ENCODE results near the gene ANXA11. TPM values are rescaled to one million over a fixed set of nuclear protein-coding genes. Genes with fewer than 3 reads are reported as not detected.

The ANXA11 gene
- total RNA-seq, 1 donor from 2014 or later = 98.2 TPM

- DNase-seq (ENCODE audit: extremely low read depth, low read depth, low spot score) = no peak
Observed at GRCh38 chr10:80191589-80192270, 13.6 kb downstream of the ANXA11 start.

DNA sequence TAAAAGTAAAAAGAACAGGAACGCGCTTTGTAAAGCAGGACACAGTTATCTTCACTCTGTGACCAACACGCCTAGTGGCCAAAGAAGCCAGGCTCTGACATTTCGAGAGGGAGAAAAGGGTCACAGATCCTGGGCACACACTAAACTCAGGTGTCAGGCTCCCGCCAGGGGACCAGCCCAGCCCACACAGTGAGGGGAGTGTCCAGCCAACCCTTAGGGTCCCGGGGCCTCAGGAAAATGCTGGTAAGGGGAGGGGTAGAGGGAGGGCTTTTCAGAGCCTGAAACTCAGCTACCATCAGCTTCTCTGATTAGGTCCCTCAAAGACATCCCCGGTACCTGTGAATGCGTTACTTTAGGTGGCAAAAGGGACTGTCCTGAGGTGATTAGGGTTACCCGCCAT, 16.6 kb downstream of the ANXA11 start:
- no peak for DNase-seq (ENCODE audit: extremely low read depth, low read depth, low spot score)

GRCh38 chr10:80187465-80188409, 17.6 kb downstream of the ANXA11 start:
- DNase-seq (ENCODE audit: extremely low read depth, low read depth, low spot score) = no peak

GRCh38 chr10:80187060-80187459, 18.3 kb downstream of the ANXA11 start:
- DNase-seq (ENCODE audit: extremely low read depth, low read depth, low spot score) = no peak

GRCh38 chr10:80186364-80187012, 18.8 kb downstream of the ANXA11 start:
- no peak for DNase-seq (ENCODE audit: extremely low read depth, low read depth, low spot score)

DNA sequence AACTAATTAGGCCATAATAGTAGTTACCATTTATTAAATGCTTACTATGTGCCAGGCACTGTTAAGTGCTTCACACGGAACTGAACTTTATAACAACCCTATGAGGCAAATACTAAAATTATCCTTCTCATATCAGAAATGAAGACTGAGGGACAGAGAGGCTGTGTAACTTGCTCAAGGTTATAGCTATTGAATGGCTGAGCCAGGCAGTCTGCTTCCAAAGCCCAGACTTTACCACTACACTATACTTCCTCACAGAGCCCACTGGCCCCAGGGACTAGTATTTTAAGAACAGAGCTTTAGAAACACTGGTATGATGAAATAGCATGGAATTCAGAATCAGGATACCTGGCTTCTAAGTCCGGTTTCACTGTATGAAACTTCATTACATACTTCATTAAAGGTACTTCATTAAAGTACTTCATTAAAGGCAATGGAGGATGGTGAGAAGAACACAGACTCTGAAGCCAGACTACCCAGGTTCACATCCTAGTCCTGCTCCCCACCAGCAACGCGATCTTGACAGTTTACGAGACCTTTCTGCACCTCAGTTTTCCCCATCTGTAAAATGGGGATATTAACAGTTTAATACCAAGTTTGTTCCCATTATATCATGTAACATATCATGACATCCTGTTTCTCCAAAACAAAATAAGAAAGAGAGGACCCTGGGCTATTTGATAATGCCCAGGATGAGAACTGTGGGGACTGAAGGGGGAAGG, 19.6 kb downstream of the ANXA11 start:
- no peak for DNase-seq (ENCODE audit: extremely low read depth, low read depth, low spot score)

DNA sequence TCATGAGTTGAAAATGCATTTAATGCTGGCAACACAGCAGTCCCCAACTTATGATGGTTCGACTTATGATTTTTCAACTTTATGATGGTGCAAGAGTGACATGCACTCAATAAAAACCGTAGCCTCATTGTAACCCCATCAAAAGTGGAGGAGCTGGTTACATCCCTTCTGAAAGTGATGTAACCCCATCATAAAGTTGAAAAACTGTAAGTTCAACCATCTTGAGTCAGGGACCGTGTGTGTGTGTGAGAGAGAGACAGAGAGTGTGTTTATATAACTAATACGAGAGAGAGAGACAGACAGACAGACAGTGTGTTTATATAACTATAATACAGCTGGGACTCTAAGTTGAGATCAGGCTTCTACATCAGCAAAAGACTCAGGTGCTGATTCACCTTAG, 21.0 kb downstream of the ANXA11 start:
- DNase-seq (ENCODE audit: extremely low read depth, low read depth, low spot score) = no peak

- no peak for DNase-seq (ENCODE audit: extremely low read depth, low read depth, low spot score)
Observed at GRCh38 chr10:80183436-80183835, 21.9 kb downstream of the ANXA11 start.

DNA sequence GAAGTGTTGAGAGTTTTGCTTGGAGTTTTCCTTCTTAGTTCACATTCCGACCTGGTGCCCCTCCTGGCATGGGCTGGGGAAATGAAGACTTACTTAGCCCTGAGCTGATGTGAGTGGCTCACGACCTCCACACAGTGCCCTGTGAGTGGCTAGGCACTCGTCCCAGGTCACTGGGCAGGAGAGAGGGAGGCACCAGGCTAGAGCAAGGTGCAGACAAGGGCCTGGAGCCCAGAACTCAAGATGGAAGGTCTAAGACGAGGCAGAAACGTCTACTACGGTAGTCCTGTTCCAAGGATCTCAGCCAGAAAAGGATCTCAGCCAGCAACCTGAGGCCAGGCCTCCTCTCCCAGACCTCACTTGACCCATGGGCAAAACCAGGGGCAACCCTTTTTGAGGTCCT, 22.4 kb downstream of the ANXA11 start:
- no peak for DNase-seq (ENCODE audit: extremely low read depth, low read depth, low spot score)

DNA sequence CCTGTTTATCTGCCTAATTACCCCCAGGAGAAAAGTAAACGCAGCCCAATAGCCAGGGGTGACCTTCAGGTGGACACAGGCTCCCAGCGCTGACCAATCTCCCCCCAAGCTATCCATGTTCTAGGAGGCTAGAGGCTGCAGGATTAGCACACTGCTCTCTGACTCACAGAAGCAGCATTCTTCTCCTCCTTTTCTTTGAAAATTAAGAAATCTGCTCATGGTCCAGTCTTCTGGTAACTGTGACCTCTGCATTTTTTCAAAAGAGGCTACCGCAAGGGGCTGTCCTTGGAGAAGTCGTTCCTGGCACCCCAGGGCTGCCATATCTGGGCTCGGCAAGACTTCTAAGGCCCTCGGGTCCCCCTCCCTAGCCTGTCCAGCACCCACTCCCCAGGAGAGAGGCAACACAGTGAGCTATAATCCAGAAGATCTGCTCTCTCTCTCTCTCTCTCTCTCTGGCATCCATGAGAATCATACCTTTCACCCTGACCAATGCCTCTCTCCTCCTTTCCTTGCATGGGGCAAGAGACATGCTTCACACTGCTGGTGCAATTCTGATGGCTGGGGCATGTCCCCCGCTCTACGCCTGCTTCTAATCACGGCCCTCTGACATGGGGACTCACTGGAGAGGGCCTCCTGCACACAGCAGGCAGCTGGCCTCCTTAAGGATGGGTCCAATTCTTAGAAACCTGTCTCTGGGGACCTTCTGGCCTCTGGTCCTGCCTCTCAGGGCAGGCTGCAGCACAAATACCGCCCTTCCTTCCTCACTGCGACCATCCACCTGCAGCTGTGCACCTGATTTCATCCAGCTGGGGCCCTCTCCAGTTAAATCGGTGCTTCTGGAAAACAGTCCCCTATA, 27.3 kb downstream of the ANXA11 start:
- DNase-seq (ENCODE audit: extremely low read depth, low read depth, low spot score) = no peak

- no peak for DNase-seq (ENCODE audit: extremely low read depth, low read depth, low spot score)
Observed at GRCh38 chr10:80176526-80176925, 28.8 kb downstream of the ANXA11 start.

DNA sequence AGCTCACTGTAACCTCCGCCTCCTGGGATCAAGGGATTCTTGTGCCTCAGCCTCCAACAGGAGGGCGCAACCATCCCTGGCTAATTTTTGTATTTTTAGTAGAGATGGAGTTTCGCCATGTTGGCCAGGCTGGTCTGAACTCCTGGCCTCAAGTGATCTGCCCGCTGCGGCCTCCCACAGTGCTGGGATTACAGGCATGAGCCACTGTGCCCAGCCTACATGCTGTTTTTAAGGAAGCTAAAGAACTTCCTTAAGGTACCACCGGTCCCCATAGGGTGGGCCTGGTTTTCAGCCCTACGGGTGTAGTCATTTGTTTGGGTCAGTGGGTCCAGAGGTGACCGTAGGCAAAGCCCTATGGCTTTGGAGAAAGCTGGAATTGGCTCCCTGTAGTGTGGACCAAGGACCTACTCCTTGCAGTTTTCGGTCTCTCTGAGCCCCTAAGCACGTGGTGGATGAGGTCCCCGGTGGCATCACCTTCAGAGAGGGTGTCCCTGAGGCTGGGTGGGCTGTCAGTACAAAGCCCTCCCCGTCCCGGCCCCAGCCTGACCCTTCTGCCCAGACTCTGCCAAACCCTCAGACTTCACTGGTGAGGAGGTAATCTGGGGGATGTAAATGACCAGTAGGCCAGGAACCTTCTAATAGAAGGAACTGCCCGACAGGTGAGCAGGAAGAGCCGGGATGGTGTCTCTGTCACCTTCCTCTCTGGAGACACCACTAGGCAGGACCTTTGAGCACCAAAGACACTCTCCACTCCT, 30.5 kb downstream of the ANXA11 start:
- no peak for DNase-seq (ENCODE audit: extremely low read depth, low read depth, low spot score)

- no peak for DNase-seq (ENCODE audit: extremely low read depth, low read depth, low spot score)
Observed at GRCh38 chr10:80173466-80173865, 31.9 kb downstream of the ANXA11 start.

DNA sequence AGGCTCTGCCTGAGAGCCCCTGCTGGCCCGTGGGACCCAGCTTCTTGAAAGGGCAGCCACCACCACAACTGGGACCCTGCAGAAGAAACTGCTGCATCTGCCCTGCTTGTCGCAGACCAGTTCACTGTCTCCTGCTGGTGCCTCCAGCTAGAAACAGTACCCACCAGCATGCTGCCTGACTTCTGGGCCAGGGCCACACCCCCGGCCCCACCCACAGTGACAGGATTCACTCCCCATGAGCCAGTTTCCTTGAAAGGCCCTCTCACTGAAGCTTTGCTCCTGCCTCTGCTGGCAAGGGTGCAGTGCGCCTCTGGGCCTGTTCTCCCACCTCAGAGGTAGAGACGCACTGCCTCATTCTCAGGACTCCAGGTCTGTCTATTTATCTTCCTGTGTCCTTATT, 32.4 kb downstream of the ANXA11 start:
- DNase-seq (ENCODE audit: extremely low read depth, low read depth, low spot score) = no peak

- no peak for DNase-seq (ENCODE audit: extremely low read depth, low read depth, low spot score)
Observed at GRCh38 chr10:80171248-80171660, 34.1 kb downstream of the ANXA11 start.

- no peak for DNase-seq (ENCODE audit: extremely low read depth, low read depth, low spot score)
Observed at GRCh38 chr10:80170641-80171040, 34.7 kb downstream of the ANXA11 start.

GRCh38 chr10:80170026-80170425, 35.3 kb downstream of the ANXA11 start:
- DNase-seq (ENCODE audit: extremely low read depth, low read depth, low spot score) = no peak

GRCh38 chr10:80168679-80169380, 36.5 kb downstream of the ANXA11 start:
- DNase-seq (ENCODE audit: extremely low read depth, low read depth, low spot score) = no peak

- DNase-seq (ENCODE audit: extremely low read depth, low read depth, low spot score) = no peak
Observed at GRCh38 chr10:80168162-80168511, 37.2 kb downstream of the ANXA11 start.

All from glomerular endothelial cell (primary cell).